Fibroblast of lung (primary cell): ENCODE results near the gene CSNK1D. TPM values are rescaled to one million over a fixed set of nuclear protein-coding genes. Genes with fewer than 3 reads are reported as not detected.

Experiments
- DNase-seq, 2 donors: peaks; one replicate each; pipeline versions ENCODE4 v3.0.0 to v3.0.0-alpha.2; 2010; ENCODE audit warnings: low read depth in 2 of 2
- H2AFZ ChIP-seq: 2 replicates; pipeline ENCODE4 v1.5.1; 2012; ENCODE audit warnings: low read length, control low read depth, inconsistent platforms
- H3K27ac ChIP-seq: 2 replicates; pipeline ENCODE4 v1.5.1; 2011; ENCODE audit warnings: low read length, control low read depth; ENCODE audit not compliant: insufficient read depth
- H3K27me3 ChIP-seq: 2 replicates; pipeline ENCODE4 v1.5.1; 2011; ENCODE audit warnings: mild to moderate bottlenecking, low read length; ENCODE audit not compliant: control insufficient read depth, insufficient read depth
- H3K36me3 ChIP-seq: 2 replicates; pipeline ENCODE4 v1.5.1; 2011; ENCODE audit warnings: low read length; ENCODE audit not compliant: control insufficient read depth, insufficient read depth
- H3K4me1 ChIP-seq: 2 replicates; pipeline ENCODE4 v1.5.1; 2011; ENCODE audit warnings: low read length; ENCODE audit not compliant: control insufficient read depth, insufficient read depth; ENCODE audit errors: extremely low read depth
- H3K4me2 ChIP-seq: 2 replicates; pipeline ENCODE4 v1.5.1; 2011; ENCODE audit warnings: low read length, control low read depth; ENCODE audit not compliant: insufficient read depth; ENCODE audit errors: extremely low read depth
- H3K4me3 ChIP-seq, 4 experiments: fragments of 200-600 bp in 1 of 4; sonication (generic) in 1 of 4; replicated peaks in 1 of 4; 2 replicates each; pipeline ENCODE4 v1.5.1; 2011 to 2016; ENCODE audit warnings: low read length in 4 of 4, low read depth in 3 of 4, mild to moderate bottlenecking in 3 of 4, control low read depth in 2 of 4, inconsistent platforms in 1 of 4, mixed read lengths in 1 of 4; ENCODE audit not compliant: insufficient read depth in 1 of 4; ENCODE audit errors: control extremely low read depth in 1 of 4
- H3K79me2 ChIP-seq: 2 replicates; pipeline ENCODE4 v1.5.1; 2012; ENCODE audit warnings: mild to moderate bottlenecking, low read length, inconsistent platforms; ENCODE audit not compliant: control insufficient read depth, insufficient read depth
- H3K9ac ChIP-seq: 2 replicates; pipeline ENCODE4 v1.5.1; 2011; ENCODE audit warnings: mild to moderate bottlenecking, low read length, control low read depth; ENCODE audit not compliant: insufficient read depth
- H3K9me3 ChIP-seq: 2 replicates; pipeline ENCODE4 v1.5.1; 2012; ENCODE audit warnings: low read depth, low read length; ENCODE audit not compliant: control insufficient read depth, insufficient read depth
- H4K20me1 ChIP-seq: 2 replicates; pipeline ENCODE4 v1.5.1; 2011; ENCODE audit warnings: low read length; ENCODE audit not compliant: control insufficient read depth, insufficient read depth; ENCODE audit errors: extremely low read depth
- CTCF ChIP-seq, 2 donors: IDR thresholded peaks in 1 of 2; conservative IDR thresholded peaks in 1 of 2; 1 replicate in 1 of 2; 2 replicates in 1 of 2; pipeline ENCODE4 v1.5.1; 2011 to 2012; ENCODE audit warnings: low read length in 2 of 2, control low read depth in 1 of 2, inconsistent platforms in 1 of 2, low read depth in 1 of 2, mild to moderate bottlenecking in 1 of 2
- EZH2 ChIP-seq: IDR thresholded peaks from 2 replicates; pipeline ENCODE4 v1.5.1; 2012; ENCODE audit warnings: low read length, control low read depth, mild to moderate bottlenecking; ENCODE audit errors: missing control alignments
- polyA plus RNA-seq, 2 donors: library from polyadenylated mRNA; depleted of rRNA in 1 of 2; stranded (reverse) in 1 of 2; unstranded in 1 of 2; fragments of >200 nt; gene quantifications; 2 replicates each; pipeline ENCODE4 v1.2.1, GENCODE V29; 2011 to 2012; ENCODE audit warnings: missing spikeins in 1 of 2
- total RNA-seq: library from RNA; depleted of rRNA; stranded (reverse); fragments of >200 nt; gene quantifications from 2 replicates; pipeline ENCODE4 v1.2.1, GENCODE V29; 2014

The CSNK1D gene
- total and polyA plus RNA-seq, 2 donors (not counting 1 experiment from before 2014, with no cell fraction given), result 64.9 to 112 TPM

- H3K79me2 ChIP-seq, result peaks cover 81% of the 10 kb centered on the region
- H3K27ac ChIP-seq, result no peak overlapping the region
- DNase-seq, result no peak
- H3K4me2 ChIP-seq, result no peak overlapping the region
- H3K36me3 ChIP-seq, result peaks cover 34% of the 10 kb centered on the region
- H3K9me3 ChIP-seq, result no peaks in the 10 kb centered on the region
- no peak overlapping the region for H2AFZ ChIP-seq
- no peak overlapping the region for H3K4me3 ChIP-seq
- H3K9ac ChIP-seq, result no peak overlapping the region
- H3K27me3 ChIP-seq, result no peaks in the 10 kb centered on the region
- no peaks in the 10 kb centered on the region for H4K20me1 ChIP-seq
- TF ChIP-seq CTCF (conservative IDR thresholded peaks at IDR 0.05 in 1 of 2, IDR thresholded peaks at IDR 0.05 in 1 of 2; ENCODE audit: low read depth in 1 of 2, low read length in 2 of 2) (no peak), EZH2 (no peak)
- H3K4me1 ChIP-seq, result no peaks in the 10 kb centered on the region
Observed at GRCh38 chr17:82258555-82258954, 14.9 kb downstream of the CSNK1D start.

- no peaks in the 10 kb centered on the region for H3K27me3 ChIP-seq
- H3K9ac ChIP-seq, result no peak overlapping the region
- H3K27ac ChIP-seq, result no peak overlapping the region
- H3K9me3 ChIP-seq, result no peaks in the 10 kb centered on the region
- no peak for TF ChIP-seq CTCF (conservative IDR thresholded peaks at IDR 0.05 in 1 of 2, IDR thresholded peaks at IDR 0.05 in 1 of 2; ENCODE audit: low read depth in 1 of 2, low read length in 2 of 2)
- TF ChIP-seq EZH2, result no peak
- H3K79me2 ChIP-seq, result peaks cover 81% of the 10 kb centered on the region
- no peak overlapping the region for H3K4me2 ChIP-seq
- H2AFZ ChIP-seq, result no peak overlapping the region
- H3K36me3 ChIP-seq, result peaks cover 40% of the 10 kb centered on the region
- no peaks in the 10 kb centered on the region for H4K20me1 ChIP-seq
- no peak overlapping the region for H3K4me3 ChIP-seq
- DNase-seq, result peak in 1 of 2 donors; percentile 33
- no peaks in the 10 kb centered on the region for H3K4me1 ChIP-seq
Observed at GRCh38 chr17:82257473-82257872, 16.0 kb downstream of the CSNK1D start.

- DNase-seq, result no peak
- no peaks in the 10 kb centered on the region for H3K4me1 ChIP-seq
- no peaks in the 10 kb centered on the region for H4K20me1 ChIP-seq
- TF ChIP-seq EZH2, result no peak
- no peak for TF ChIP-seq CTCF (conservative IDR thresholded peaks at IDR 0.05 in 1 of 2, IDR thresholded peaks at IDR 0.05 in 1 of 2; ENCODE audit: low read depth in 1 of 2, low read length in 2 of 2)
- H3K79me2 ChIP-seq, result peaks cover 80% of the 10 kb centered on the region
- no peak overlapping the region for H3K4me2 ChIP-seq
- no peaks in the 10 kb centered on the region for H3K9me3 ChIP-seq
- H3K9ac ChIP-seq, result no peak overlapping the region
- H3K27ac ChIP-seq, result no peak overlapping the region
- H3K36me3 ChIP-seq, result peaks cover 46% of the 10 kb centered on the region
- H3K4me3 ChIP-seq, result no peak overlapping the region
- H2AFZ ChIP-seq, result no peak overlapping the region
- no peaks in the 10 kb centered on the region for H3K27me3 ChIP-seq
Observed at GRCh38 chr17:82256242-82256885, 17.1 kb downstream of the CSNK1D start.
